HG02884 (cell line): ENCODE measurements around the gene XRCC4.

ENCODE experiments used
- ATAC-seq: cut with Tn5 transposase; IDR thresholded peaks from one replicate; pipeline ENCODE4 v1.9.1; 2021; ENCODE audit warnings: mild to moderate bottlenecking, moderate library complexity; ENCODE audit not compliant: unreplicated experiment

XRCC4 gene

DNA sequence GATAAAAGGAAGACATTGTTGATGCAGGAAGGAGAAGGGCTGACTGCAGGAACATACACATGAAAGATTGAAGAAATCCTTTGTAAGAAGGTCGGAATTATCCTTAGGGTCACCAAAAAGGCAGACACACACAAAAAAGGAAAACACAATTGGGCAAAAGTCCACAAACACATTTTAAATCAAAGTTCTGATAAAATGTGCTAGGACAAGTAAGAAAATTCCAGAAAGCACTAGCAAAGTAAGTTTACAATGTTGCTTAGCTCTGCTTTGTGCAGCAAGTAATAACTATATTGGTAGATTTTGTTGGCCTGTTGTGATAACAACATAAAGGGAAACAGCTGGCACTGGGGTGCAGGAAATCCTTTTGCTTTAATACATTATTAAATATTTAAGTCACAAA lies 294.4 kb downstream of the XRCC4 start:
- ATAC-seq, result no peak

DNA sequence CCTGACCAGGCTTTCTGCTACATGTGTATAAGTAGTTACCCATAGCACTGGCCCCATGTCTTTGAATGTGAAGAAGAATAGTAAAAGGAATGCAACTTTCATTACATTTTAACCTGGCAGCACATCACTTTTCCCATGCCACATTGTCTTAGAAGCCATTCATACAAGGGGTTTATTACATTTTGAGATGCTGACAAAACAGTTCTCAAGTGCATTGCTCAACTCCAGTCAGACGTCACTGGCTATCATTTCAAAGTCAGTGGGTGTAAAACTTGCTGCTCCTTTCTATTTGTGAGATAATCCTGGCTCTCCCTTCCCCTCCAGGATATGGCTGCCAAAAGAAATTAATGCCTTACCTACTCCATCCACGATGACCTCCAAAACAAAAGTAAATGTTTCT lies 297.2 kb downstream of the XRCC4 start:
- ATAC-seq, result no peak

DNA sequence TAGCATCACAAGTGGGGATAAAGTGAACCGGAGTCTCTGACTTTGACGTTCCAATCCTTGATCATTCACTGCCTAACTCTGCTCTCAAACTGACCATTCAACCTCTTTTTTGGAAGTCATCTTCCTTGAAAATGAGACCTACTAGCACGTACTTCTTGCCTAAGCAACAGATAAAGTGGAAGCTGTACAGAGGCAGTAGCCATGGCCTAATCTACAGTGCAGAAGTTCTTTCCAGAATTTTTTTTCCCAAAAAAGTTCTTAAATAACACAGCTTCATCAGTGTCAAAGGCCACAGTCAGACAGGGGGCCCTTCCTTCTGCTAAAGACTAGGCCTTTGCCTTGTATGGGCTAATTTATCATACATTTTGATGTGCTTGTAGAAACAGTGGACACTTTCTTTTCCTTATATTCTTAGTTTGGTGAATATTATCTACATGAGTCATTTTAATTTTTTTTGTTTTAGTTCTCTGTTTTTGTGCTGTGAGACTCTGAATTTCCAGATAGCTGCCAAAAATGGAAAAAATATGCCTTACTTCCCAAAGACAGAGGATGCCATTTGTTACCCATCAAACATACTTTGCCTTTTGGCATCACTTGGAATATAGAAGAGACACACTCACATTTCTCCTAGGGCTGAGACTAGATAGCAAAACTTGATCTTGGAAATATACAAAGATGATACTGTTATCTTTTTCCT lies 297.9 kb downstream of the XRCC4 start:
- no peak for ATAC-seq

DNA sequence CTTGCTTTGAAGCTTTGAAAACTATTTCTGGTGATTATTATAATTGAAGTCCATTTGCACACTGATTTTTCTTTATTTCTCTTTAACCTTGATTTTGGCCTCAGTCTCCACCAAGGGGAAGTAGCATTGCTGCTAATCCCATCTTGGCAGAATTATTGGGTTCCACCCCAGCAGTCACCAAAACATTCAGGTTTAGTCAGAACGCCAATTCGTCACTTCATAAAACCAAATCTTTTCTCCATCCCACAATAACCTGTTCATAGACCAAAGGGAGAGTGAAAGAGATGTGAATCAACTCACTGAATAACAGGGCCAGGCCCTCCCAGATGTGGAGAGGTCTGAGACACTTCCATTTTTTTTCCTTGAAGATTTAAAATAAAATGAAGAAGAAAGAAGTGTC lies 299.1 kb downstream of the XRCC4 start:
- ATAC-seq, result no peak

GRCh38 chr5:83377131-83377865 lies 300.0 kb downstream of the XRCC4 start:
- no peak for ATAC-seq

GRCh38 chr5:83378624-83379289 lies 301.4 kb downstream of the XRCC4 start:
- no peak for ATAC-seq

DNA sequence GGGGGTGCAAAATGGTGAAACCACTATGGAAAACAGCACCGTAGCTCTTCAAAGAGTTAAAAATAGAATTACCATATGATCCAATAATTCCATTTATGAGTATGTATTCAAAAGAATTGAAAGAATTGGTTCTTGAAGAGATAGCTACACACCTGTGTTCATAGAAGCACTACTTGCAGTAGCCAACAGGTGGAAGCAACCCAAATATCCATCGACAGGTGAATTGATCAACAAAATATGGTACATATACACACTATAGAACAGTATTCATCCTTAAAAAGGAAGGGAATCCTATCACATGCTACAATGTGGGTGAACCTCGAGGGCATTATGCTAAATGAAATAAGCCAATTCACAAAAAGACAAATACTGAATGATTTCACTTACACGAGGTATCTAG lies 308.5 kb downstream of the XRCC4 start:
- no peak for ATAC-seq

DNA sequence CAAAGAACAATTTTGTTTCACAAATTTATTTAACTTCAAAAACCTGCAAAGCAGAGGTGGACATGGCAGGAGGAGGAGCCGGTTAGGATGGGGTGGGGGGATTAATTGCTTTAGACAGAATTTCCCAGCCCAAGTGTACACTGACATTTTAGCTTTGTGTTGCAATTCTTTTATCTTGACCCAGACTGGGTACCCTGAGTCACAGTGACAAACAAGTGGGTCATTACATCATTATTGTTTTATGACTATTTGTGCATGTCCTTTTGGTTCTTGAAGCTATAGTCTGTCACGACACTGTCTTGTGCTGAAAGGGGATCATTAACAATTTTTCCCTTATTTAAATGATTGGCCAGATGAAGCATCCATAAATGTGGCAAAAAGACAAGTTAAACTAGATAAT lies 309.7 kb downstream of the XRCC4 start:
- ATAC-seq, result no peak

GRCh38 chr5:83388608-83389007 lies 311.3 kb downstream of the XRCC4 start:
- ATAC-seq, result no peak

DNA sequence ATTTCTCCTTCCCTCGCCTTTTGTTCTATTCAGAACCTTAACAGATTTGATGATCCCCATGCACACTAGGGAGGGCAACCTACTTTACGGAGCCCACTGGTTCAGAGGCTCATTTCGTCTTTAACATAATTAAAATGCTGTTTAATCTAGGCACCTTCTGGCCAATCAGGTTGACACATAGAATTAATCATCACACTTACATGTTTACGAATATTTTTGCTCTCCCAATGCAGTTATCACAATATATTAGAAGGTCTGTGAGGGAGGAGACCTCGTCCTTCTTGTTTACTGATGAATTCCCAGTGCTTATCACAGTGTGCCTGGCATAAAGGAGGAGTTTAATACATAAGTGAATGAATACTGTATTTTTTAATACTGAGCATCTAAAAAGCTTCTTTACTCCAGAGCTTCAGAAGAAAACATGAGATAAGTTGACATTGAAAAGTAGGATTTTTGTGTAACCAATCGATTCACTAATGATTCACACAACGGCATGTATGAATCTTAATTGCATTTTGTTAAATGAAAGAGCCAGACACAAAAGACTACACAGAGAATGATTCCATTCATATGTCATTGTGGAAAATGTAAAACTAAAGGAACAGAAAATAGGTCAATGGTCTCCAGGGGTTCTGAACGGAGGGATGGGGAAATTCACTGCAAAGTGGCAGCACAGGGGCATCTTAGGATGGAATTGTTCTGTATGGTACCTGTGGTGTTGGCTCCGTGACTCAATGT lies 315.6 kb downstream of the XRCC4 start:
- ATAC-seq, result no peak

DNA sequence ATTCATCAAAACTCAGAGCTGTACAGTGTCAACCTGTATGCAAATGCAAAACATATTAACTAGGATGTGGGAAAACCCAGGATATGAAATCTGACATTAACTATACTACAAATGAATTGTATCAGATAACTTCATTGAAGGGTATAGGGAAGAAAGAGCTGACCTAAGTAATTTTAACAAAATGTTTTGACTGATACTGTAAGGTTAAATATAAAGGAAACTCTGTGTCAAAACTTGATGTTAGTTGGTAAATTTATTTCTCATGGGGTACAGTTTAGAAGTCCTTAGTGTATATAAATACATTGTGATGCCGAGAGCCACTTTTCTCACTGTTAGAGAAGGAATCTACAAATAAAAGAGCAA lies 316.1 kb downstream of the XRCC4 start:
- no peak for ATAC-seq

GRCh38 chr5:83394190-83394589 lies 316.8 kb downstream of the XRCC4 start:
- no peak for ATAC-seq

DNA sequence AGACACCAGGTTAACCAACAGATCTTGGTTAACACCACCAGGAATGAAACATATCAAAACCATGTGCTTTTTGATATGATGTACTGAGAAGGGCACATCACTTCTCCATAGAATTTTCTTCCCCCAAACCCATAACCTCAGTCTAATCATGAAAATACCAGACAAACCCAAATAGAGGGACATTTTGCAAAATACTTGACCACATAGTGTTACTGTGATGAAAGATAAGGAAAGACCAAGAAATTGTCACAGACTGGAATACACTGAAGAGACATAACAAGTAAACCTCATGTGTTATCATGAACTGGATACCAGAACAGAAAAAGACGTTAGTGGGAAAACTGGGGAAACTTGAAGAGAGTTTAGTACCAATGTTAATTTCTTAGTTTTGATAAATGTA lies 319.3 kb downstream of the XRCC4 start:
- ATAC-seq, result no peak

- ATAC-seq, result no peak
These were observed 320.3 kb downstream of the XRCC4 start for GRCh38 chr5:83397658-83398057.

- no peak for ATAC-seq
These were observed 322.9 kb downstream of the XRCC4 start for GRCh38 chr5:83400241-83400640.

DNA sequence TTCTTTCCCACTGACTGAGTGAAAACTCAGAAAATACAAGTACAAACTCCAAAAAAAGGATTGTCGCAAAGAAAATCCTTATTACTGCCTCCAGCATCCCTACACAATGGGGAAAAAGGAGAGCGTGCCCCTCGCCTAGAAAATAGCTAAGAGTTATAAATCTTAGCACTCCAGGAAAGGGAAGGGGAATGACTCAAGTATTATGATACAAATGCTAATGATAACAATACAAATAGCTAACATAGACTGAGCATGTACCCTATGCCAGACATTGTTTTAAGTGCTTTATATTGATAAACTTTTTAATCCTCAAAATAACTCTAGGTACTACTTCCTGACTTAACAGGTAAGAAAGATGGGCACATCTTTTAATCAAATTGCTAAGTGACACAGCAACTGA lies 323.4 kb downstream of the XRCC4 start:
- no peak for ATAC-seq

- peak; percentile 71 for ATAC-seq
These were observed 323.9 kb downstream of the XRCC4 start for GRCh38 chr5:83401122-83401731.

GRCh38 chr5:83401775-83402174 lies 324.4 kb downstream of the XRCC4 start:
- no peak for ATAC-seq
